ENCODE results near the gene ST6GALNAC5.

The ST6GALNAC5 gene

GRCh38 chr1:76835203-76835602 is 32.1 kb upstream of the ST6GALNAC5 start:
- H3K4me1 ChIP-seq (ENCODE audit: low read length), result no peaks in the 10 kb centered on the region
- H3K9ac ChIP-seq (ENCODE audit: low read length), result no peak overlapping the region
- no peak for DNase-seq
- H3K9me2 ChIP-seq (replicated peaks; ENCODE audit: insufficient read depth, low read length), result no peaks in the 10 kb centered on the region
- TF ChIP-seq EZH2 (optimal IDR thresholded peaks at IDR 0.05; ENCODE audit: low read depth, low read length), result no peak
- no peak for TF ChIP-seq CTCF (IDR thresholded peaks at IDR 0.05; ENCODE audit: low read length)
- TF ChIP-seq EZH2phosphoT487 (IDR thresholded peaks at IDR 0.05; ENCODE audit: low read length), result no peak
- no peak overlapping the region for H2AFZ ChIP-seq (ENCODE audit: low read length)
- H3F3A ChIP-seq (ENCODE audit: insufficient read depth, low read length), result no peaks in the 10 kb centered on the region
- no peak overlapping the region for H3K4me2 ChIP-seq (ENCODE audit: low read depth, low read length)
- H3K36me3 ChIP-seq (replicated peaks; ENCODE audit: insufficient read depth, low read length), result no peaks in the 10 kb centered on the region
- no peaks in the 10 kb centered on the region for H3K27me3 ChIP-seq (replicated peaks; ENCODE audit: insufficient read depth, low read length)
- no peaks in the 10 kb centered on the region for H4K20me1 ChIP-seq (ENCODE audit: insufficient read depth, low read length)
- no peaks in the 10 kb centered on the region for H3K9me3 ChIP-seq (replicated peaks; ENCODE audit: insufficient read depth, low read length)
- H3K79me2 ChIP-seq (ENCODE audit: low read length), result no peaks in the 10 kb centered on the region
- no peak overlapping the region for H3K27ac ChIP-seq (ENCODE audit: low read length)
- no peak overlapping the region for H3K4me3 ChIP-seq (ENCODE audit: low read length)

- Histone ChIP-seq H3K36me3 (replicated peaks; ENCODE audit: insufficient read depth, low read length) (no peaks in the 10 kb centered on the region), H3K4me1 (ENCODE audit: low read length) (no peaks in the 10 kb centered on the region), H3K79me2 (ENCODE audit: low read length) (no peaks in the 10 kb centered on the region), H3K4me2 (ENCODE audit: low read depth, low read length) (no peak overlapping the region), H3K9ac (ENCODE audit: low read length) (no peak overlapping the region), H3F3A (ENCODE audit: insufficient read depth, low read length) (no peaks in the 10 kb centered on the region), H2AFZ (ENCODE audit: low read length) (no peak overlapping the region), H3K9me3 (replicated peaks; ENCODE audit: insufficient read depth, low read length) (no peaks in the 10 kb centered on the region), H3K27me3 (replicated peaks; ENCODE audit: insufficient read depth, low read length) (no peaks in the 10 kb centered on the region), H3K9me2 (replicated peaks; ENCODE audit: insufficient read depth, low read length) (no peaks in the 10 kb centered on the region), H4K20me1 (ENCODE audit: insufficient read depth, low read length) (no peaks in the 10 kb centered on the region), H3K4me3 (ENCODE audit: low read length) (no peak overlapping the region), H3K27ac (ENCODE audit: low read length) (no peak overlapping the region)
- no peak for DNase-seq
- TF ChIP-seq CTCF (IDR thresholded peaks at IDR 0.05; ENCODE audit: low read length) (no peak), EZH2phosphoT487 (IDR thresholded peaks at IDR 0.05; ENCODE audit: low read length) (no peak), EZH2 (optimal IDR thresholded peaks at IDR 0.05; ENCODE audit: low read depth, low read length) (no peak)
Measured at GRCh38 chr1:76840278-76840677, 27.0 kb upstream of the ST6GALNAC5 start.

- Histone ChIP-seq H3K9ac (ENCODE audit: low read length) (no peak overlapping the region), H3K4me2 (ENCODE audit: low read depth, low read length) (no peak overlapping the region), H3K36me3 (replicated peaks; ENCODE audit: insufficient read depth, low read length) (no peaks in the 10 kb centered on the region), H3K9me3 (replicated peaks; ENCODE audit: insufficient read depth, low read length) (no peaks in the 10 kb centered on the region), H3K79me2 (ENCODE audit: low read length) (no peaks in the 10 kb centered on the region), H3K27ac (ENCODE audit: low read length) (no peak overlapping the region), H3K27me3 (replicated peaks; ENCODE audit: insufficient read depth, low read length) (no peaks in the 10 kb centered on the region), H2AFZ (ENCODE audit: low read length) (no peak overlapping the region), H3F3A (ENCODE audit: insufficient read depth, low read length) (no peaks in the 10 kb centered on the region), H3K4me1 (ENCODE audit: low read length) (no peaks in the 10 kb centered on the region), H4K20me1 (ENCODE audit: insufficient read depth, low read length) (no peaks in the 10 kb centered on the region), H3K4me3 (ENCODE audit: low read length) (no peak overlapping the region), H3K9me2 (replicated peaks; ENCODE audit: insufficient read depth, low read length) (no peaks in the 10 kb centered on the region)
- DNase-seq, result no peak
- TF ChIP-seq EZH2 (optimal IDR thresholded peaks at IDR 0.05; ENCODE audit: low read depth, low read length) (no peak), CTCF (IDR thresholded peaks at IDR 0.05; ENCODE audit: low read length) (no peak), EZH2phosphoT487 (IDR thresholded peaks at IDR 0.05; ENCODE audit: low read length) (no peak)
Measured at GRCh38 chr1:76841460-76841859, 25.8 kb upstream of the ST6GALNAC5 start.

Data from MM.1S (cell line).